Caco-2 (cell line): Measurements from ENCODE around the gene HOMER2. TPM values are rescaled to one million over a fixed set of nuclear protein-coding genes. Genes with fewer than 3 reads are reported as not detected.

Source experiments
- BruUV-seq: library from RNA; stranded (reverse); fragments of 400-500 nt; replicated peaks from 2 replicates; lab custom pipeline; 2021; lab: Mats Ljungman, UMichigan
- CTCF ChIA-PET: fragments of 300-600 bp; sonication (Branson Sonifier 250); formaldehyde crosslinking; loops from one replicate; lab custom pipeline; 2022; ENCODE audit warnings: antibody characterized with exemption; lab: Charles Lee
- POLR2A ChIA-PET: fragments of 300-600 bp; sonication (Branson Sonifier 250); formaldehyde crosslinking; loops from one replicate; lab custom pipeline; 2022; ENCODE audit warnings: antibody characterized with exemption; lab: Charles Lee
- DNase-seq, 2 experiments: peaks; one replicate each; pipeline versions ENCODE4 v3.0.0 to v3.0.0-alpha.2; 2020 to 2022
- H3K27me3 ChIP-seq: replicated peaks from 2 replicates; pipeline ENCODE4 v1.6.0; 2011; ENCODE audit warnings: low read length; ENCODE audit not compliant: control insufficient read depth, insufficient read depth
- H3K36me3 ChIP-seq: 2 replicates; pipeline ENCODE4 v1.5.1; 2011; ENCODE audit warnings: low read length; ENCODE audit not compliant: control insufficient read depth, insufficient read depth
- H3K4me1 ChIP-seq: fragments of 250-450 bp; sonication (Bioruptor Pico); 2 replicates; pipeline ENCODE4 v1.5.1; 2020; ENCODE audit warnings: mild to moderate bottlenecking
- H3K4me3 ChIP-seq: 2 replicates; pipeline ENCODE4 v1.5.1; 2011; ENCODE audit warnings: low read depth, mild to moderate bottlenecking, control low read depth, low read length
- H3K9me3 ChIP-seq: fragments of 250-450 bp; sonication (Bioruptor Pico); 2 replicates; pipeline ENCODE4 v1.5.1; 2020; ENCODE audit warnings: mild to moderate bottlenecking, moderate library complexity
- H3K27ac Mint-ChIP-seq: one replicate; pipeline ENCODE4 v1.8.0; 2022; ENCODE audit warnings: mixed read lengths; ENCODE audit not compliant: unreplicated experiment
- H3K27me3 Mint-ChIP-seq: one replicate; pipeline ENCODE4 v1.8.0; 2022; ENCODE audit warnings: mixed read lengths; ENCODE audit not compliant: insufficient read depth, unreplicated experiment
- H3K36me3 Mint-ChIP-seq: one replicate; pipeline ENCODE4 v1.8.0; 2022; ENCODE audit warnings: mild to moderate bottlenecking, mixed read lengths; ENCODE audit not compliant: insufficient read depth, unreplicated experiment
- H3K4me1 Mint-ChIP-seq: one replicate; pipeline ENCODE4 v1.8.0; 2022; ENCODE audit warnings: low read depth, mixed read lengths; ENCODE audit not compliant: unreplicated experiment
- H3K4me3 Mint-ChIP-seq: one replicate; pipeline ENCODE4 v1.8.0; 2022; ENCODE audit warnings: mild to moderate bottlenecking, moderate library complexity, mixed read lengths; ENCODE audit not compliant: unreplicated experiment
- H3K9me3 Mint-ChIP-seq: one replicate; pipeline ENCODE4 v1.8.0; 2022; ENCODE audit warnings: mixed read lengths; ENCODE audit not compliant: unreplicated experiment
- CTCF ChIP-seq, 2 experiments: fragments of 200-600 bp in 1 of 2; IDR thresholded peaks; 1 replicate in 1 of 2; 2 replicates in 1 of 2; pipeline versions ENCODE4 v1.5.1 to v1.8.0; 2011 to 2022; ENCODE audit warnings: antibody characterized with exemption in 1 of 2, control low read depth in 1 of 2, inconsistent platforms in 1 of 2, low read depth in 1 of 2, low read length in 1 of 2, mild to moderate bottlenecking in 1 of 2, moderate library complexity in 1 of 2; ENCODE audit not compliant: insufficient read depth in 1 of 2, severe bottlenecking in 1 of 2, unreplicated experiment in 1 of 2
- intact Hi-C: fragments of 100-400 bp; cut with micrococcal nuclease; formaldehyde crosslinking; loops from one replicate; pipeline ENCODE4 v1.10.0; 2022; ENCODE audit not compliant: unreplicated experiment
- total RNA-seq: library from RNA; stranded (reverse); gene quantifications from 2 replicates; pipeline ENCODE4 v1.2.3, GENCODE V29; 2022

The HOMER2 gene
- total RNA-seq, 1 experiment from 2014 or later: 5.5 TPM

GRCh38 chr15:82950746-82951370, 1.7 kb downstream of the HOMER2 start:
- H3K4me1 Mint-ChIP-seq: no peaks in the 10 kb centered on the region
- no peak overlapping the region for H3K4me3 Mint-ChIP-seq
- H3K27ac Mint-ChIP-seq: no peak overlapping the region
- ChIA-PET CTCF (no interaction called here), POLR2A (no interaction called here)
- BruUV-seq: no TSS peak
- H3K36me3 Mint-ChIP-seq: no peaks in the 10 kb centered on the region
- Histone ChIP-seq H3K4me1 (no peaks in the 10 kb centered on the region), H3K27me3 (no peaks in the 10 kb centered on the region; the same call in 1 of the 2 replicates), H3K9me3 (no peaks in the 10 kb centered on the region), H3K36me3 (no peaks in the 10 kb centered on the region), H3K4me3 (no peak overlapping the region)
- intact Hi-C loops: no loop called here
- DNase-seq: no peak
- no peaks in the 10 kb centered on the region for H3K9me3 Mint-ChIP-seq
- no peak for TF ChIP-seq CTCF (IDR thresholded peaks at IDR 0.05; ENCODE audit: insufficient read depth in 1 of 2, low read depth in 1 of 2, low read length in 1 of 2, severe bottlenecking in 1 of 2, unreplicated experiment in 1 of 2)
- peaks cover 13% of the 10 kb centered on the region for H3K27me3 Mint-ChIP-seq

- DNase-seq: no peak
- H3K27ac Mint-ChIP-seq: no peak overlapping the region
- no peaks in the 10 kb centered on the region for H3K36me3 ChIP-seq
- no TSS peak for BruUV-seq
- no peaks in the 10 kb centered on the region for H3K9me3 ChIP-seq
- ChIA-PET CTCF (no interaction called here), POLR2A (no interaction called here)
- H3K4me1 Mint-ChIP-seq: no peaks in the 10 kb centered on the region
- intact Hi-C loops: no loop called here
- H3K36me3 Mint-ChIP-seq: no peaks in the 10 kb centered on the region
- H3K4me3 Mint-ChIP-seq: no peak overlapping the region
- TF ChIP-seq CTCF (IDR thresholded peaks at IDR 0.05; ENCODE audit: insufficient read depth in 1 of 2, low read depth in 1 of 2, low read length in 1 of 2, severe bottlenecking in 1 of 2, unreplicated experiment in 1 of 2): no peak
- no peak overlapping the region for H3K4me3 ChIP-seq
- H3K4me1 ChIP-seq: no peaks in the 10 kb centered on the region
- H3K9me3 Mint-ChIP-seq: no peaks in the 10 kb centered on the region
- H3K27me3 Mint-ChIP-seq: peaks cover 13% of the 10 kb centered on the region
- no peaks in the 10 kb centered on the region; the same call in 1 of the 2 replicates for H3K27me3 ChIP-seq
These were observed 2.2 kb downstream of the HOMER2 start for GRCh38 chr15:82950295-82950694.

GRCh38 chr15:82946155-82946701, 6.3 kb downstream of the HOMER2 start:
- ChIA-PET CTCF (no interaction called here), POLR2A (no interaction called here)
- Mint-ChIP-seq H3K4me1 (no peaks in the 10 kb centered on the region), H3K27ac (no peak overlapping the region), H3K9me3 (no peaks in the 10 kb centered on the region), H3K36me3 (no peaks in the 10 kb centered on the region), H3K27me3 (peaks cover 13% of the 10 kb centered on the region), H3K4me3 (no peak overlapping the region)
- no TSS peak for BruUV-seq
- no peak for DNase-seq
- Histone ChIP-seq H3K9me3 (no peaks in the 10 kb centered on the region), H3K27me3 (no peaks in the 10 kb centered on the region), H3K4me3 (no peak overlapping the region), H3K36me3 (no peaks in the 10 kb centered on the region), H3K4me1 (no peaks in the 10 kb centered on the region)
- TF ChIP-seq CTCF (IDR thresholded peaks at IDR 0.05; ENCODE audit: insufficient read depth in 1 of 2, low read depth in 1 of 2, low read length in 1 of 2, severe bottlenecking in 1 of 2, unreplicated experiment in 1 of 2): no peak
- intact Hi-C loops: no loop called here
